Loucy (cell line): ENCODE data around the gene F13A1.

Source experiments
- H2AFZ ChIP-seq: fragments of 200-600 bp; sonication (generic); 2 replicates; pipeline ENCODE4 v1.6.0; 2016; ENCODE audit warnings: antibody characterized with exemption, mild to moderate bottlenecking, low read length, moderate library complexity
- H3F3A ChIP-seq: fragments of 200-600 bp; 2 replicates; pipeline ENCODE4 v1.6.0; 2016; ENCODE audit warnings: antibody characterized with exemption, low read depth, mild to moderate bottlenecking
- H3K27me3 ChIP-seq: fragments of 200-600 bp; sonication (generic); 2 replicates; pipeline ENCODE4 v1.6.1; 2014; ENCODE audit warnings: low read length, mild to moderate bottlenecking; ENCODE audit not compliant: insufficient read depth, poor library complexity, severe bottlenecking
- H3K36me3 ChIP-seq: fragments of 200-600 bp; sonication (generic); 2 replicates; pipeline ENCODE4 v1.6.1; 2016; ENCODE audit warnings: low read length; ENCODE audit not compliant: insufficient read depth
- H3K4me1 ChIP-seq: fragments of 200-600 bp; sonication (generic); 2 replicates; pipeline ENCODE4 v1.5.1; 2014; ENCODE audit warnings: low read length, mild to moderate bottlenecking; ENCODE audit not compliant: insufficient read depth, poor library complexity, severe bottlenecking
- H3K4me2 ChIP-seq: fragments of 200-600 bp; sonication (generic); 2 replicates; pipeline ENCODE4 v1.6.0; 2014; ENCODE audit warnings: antibody characterized with exemption, low read length, low read depth, mild to moderate bottlenecking; ENCODE audit not compliant: poor library complexity, severe bottlenecking
- H3K4me3 ChIP-seq: fragments of 200-600 bp; sonication (generic); 2 replicates; pipeline ENCODE4 v1.5.1; 2014; ENCODE audit warnings: low read length, mild to moderate bottlenecking, mixed read lengths; ENCODE audit not compliant: poor library complexity, severe bottlenecking
- H3K79me2 ChIP-seq: fragments of 200-600 bp; sonication (generic); 2 replicates; pipeline ENCODE4 v1.6.1; 2014; ENCODE audit warnings: low read length; ENCODE audit not compliant: insufficient read depth
- H3K9ac ChIP-seq: fragments of 200-600 bp; sonication (generic); 2 replicates; pipeline ENCODE4 v1.6.0; 2014; ENCODE audit warnings: mild to moderate bottlenecking, low read depth, low read length, moderate library complexity; ENCODE audit not compliant: poor library complexity, severe bottlenecking
- H3K9me2 ChIP-seq: fragments of 200-600 bp; sonication (generic); replicated peaks from 2 replicates; pipeline ENCODE4 v1.6.1; 2016; ENCODE audit warnings: low read depth, low read length, mixed read lengths
- H3K9me3 ChIP-seq: fragments of 200-600 bp; sonication (generic); 2 replicates; pipeline ENCODE4 v1.6.1; 2014; ENCODE audit warnings: mild to moderate bottlenecking, antibody characterized with exemption, low read length, low read depth; ENCODE audit not compliant: insufficient read depth
- H4K20me1 ChIP-seq: fragments of 200-600 bp; sonication (generic); 2 replicates; pipeline ENCODE4 v1.6.0; 2014; ENCODE audit warnings: antibody characterized with exemption, low read length, mild to moderate bottlenecking; ENCODE audit not compliant: insufficient read depth, poor library complexity, severe bottlenecking
- CTCF ChIP-seq: fragments of 200-600 bp; sonication (generic); conservative IDR thresholded peaks from 2 replicates; pipeline ENCODE4 v1.5.1; 2014; ENCODE audit warnings: mild to moderate bottlenecking, antibody characterized with exemption, low read length
- EZH2phosphoT487 ChIP-seq: fragments of 200-600 bp; IDR thresholded peaks from 2 replicates; pipeline ENCODE4 v1.6.1; 2018; ENCODE audit warnings: antibody characterized with exemption, mild to moderate bottlenecking, moderate library complexity, borderline replicate concordance

F13A1 gene

GRCh38 chr6:6260196-6260722, 60.2 kb downstream of the F13A1 start:
- Histone ChIP-seq H3K4me2 (no peak overlapping the region), H3F3A (no peaks in the 10 kb centered on the region), H2AFZ (no peak overlapping the region), H3K4me1 (no peaks in the 10 kb centered on the region), H3K79me2 (no peaks in the 10 kb centered on the region), H3K36me3 (no peaks in the 10 kb centered on the region), H3K9me3 (no peaks in the 10 kb centered on the region), H4K20me1 (no peaks in the 10 kb centered on the region), H3K4me3 (no peak overlapping the region), H3K9ac (no peak overlapping the region), H3K9me2 (no peaks in the 10 kb centered on the region), H3K27me3 (no peaks in the 10 kb centered on the region)
- no peak for TF ChIP-seq EZH2phosphoT487
- no peak for TF ChIP-seq CTCF

DNA sequence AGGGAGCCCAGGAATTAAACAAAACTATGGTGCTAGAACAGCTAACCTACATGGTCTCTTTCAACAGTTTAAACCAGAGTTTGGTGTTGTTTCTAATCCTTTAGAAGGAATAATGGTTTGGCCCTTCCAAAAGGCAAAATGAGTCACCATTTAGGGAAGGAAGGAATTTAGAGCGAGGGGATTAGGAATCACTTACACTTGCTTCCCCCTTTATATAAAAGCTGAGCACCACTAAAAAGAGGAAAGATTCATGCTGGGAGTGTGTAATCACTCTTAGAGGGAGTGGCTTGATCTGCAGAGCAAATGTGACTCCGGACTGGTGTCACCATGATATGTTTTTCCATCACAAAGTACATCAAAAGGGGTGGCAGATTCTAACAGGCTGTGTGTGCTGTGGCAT, 63.6 kb downstream of the F13A1 start:
- no peaks in the 10 kb centered on the region for H3K27me3 ChIP-seq
- TF ChIP-seq EZH2phosphoT487 = no peak
- no peak for TF ChIP-seq CTCF
- H3K4me1 ChIP-seq = no peaks in the 10 kb centered on the region
- H3K36me3 ChIP-seq = no peaks in the 10 kb centered on the region
- H2AFZ ChIP-seq = no peak overlapping the region
- no peaks in the 10 kb centered on the region for H3K79me2 ChIP-seq
- no peaks in the 10 kb centered on the region for H3K9me3 ChIP-seq
- no peaks in the 10 kb centered on the region for H4K20me1 ChIP-seq
- H3K9ac ChIP-seq = no peak overlapping the region
- no peaks in the 10 kb centered on the region for H3F3A ChIP-seq
- no peak overlapping the region for H3K4me2 ChIP-seq
- no peaks in the 10 kb centered on the region for H3K9me2 ChIP-seq
- no peak overlapping the region for H3K4me3 ChIP-seq

DNA sequence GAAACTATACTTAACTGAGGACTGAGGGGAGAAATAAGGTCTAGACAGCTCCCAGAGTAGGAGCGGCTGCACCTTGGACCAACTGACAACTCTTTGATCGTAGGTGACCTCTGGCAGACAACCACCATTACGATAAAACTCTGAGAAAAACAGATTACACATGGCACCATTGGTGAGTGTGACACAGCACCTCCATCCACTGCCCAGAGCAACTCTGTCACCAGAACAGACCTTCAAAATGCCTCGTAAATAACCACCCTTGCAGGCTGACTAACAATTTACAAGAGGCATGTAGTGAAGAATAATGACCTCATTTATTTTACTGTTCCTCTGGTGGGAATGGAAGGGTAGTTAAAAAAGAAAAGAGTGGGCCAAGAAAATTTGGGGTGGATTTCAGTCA, 64.2 kb downstream of the F13A1 start:
- Histone ChIP-seq H3K27me3 (no peaks in the 10 kb centered on the region), H3K4me2 (no peak overlapping the region), H3K9ac (no peak overlapping the region), H3K9me2 (no peaks in the 10 kb centered on the region), H3K4me3 (no peak overlapping the region), H4K20me1 (no peaks in the 10 kb centered on the region), H3K79me2 (no peaks in the 10 kb centered on the region), H3F3A (no peaks in the 10 kb centered on the region), H3K36me3 (no peaks in the 10 kb centered on the region), H2AFZ (no peak overlapping the region), H3K4me1 (no peaks in the 10 kb centered on the region), H3K9me3 (no peaks in the 10 kb centered on the region)
- TF ChIP-seq EZH2phosphoT487 = no peak
- no peak for TF ChIP-seq CTCF
